Coronary artery (tissue), 2 donors: ENCODE results near the gene JAG2.

Source experiments
- DNase-seq: peaks from one replicate; pipeline ENCODE4 v3.0.0-alpha.2; 2017; ENCODE audit warnings: low spot score
- H3K27ac ChIP-seq, 2 donors: fragments of 200-600 bp; sonication (generic); one replicate each; pipeline ENCODE4 v1.5.1; 2016 to 2019
- H3K4me3 ChIP-seq: fragments of 200-600 bp; sonication (generic); 2 replicates; pipeline ENCODE4 v1.5.1; 2016; ENCODE audit warnings: mild to moderate bottlenecking, moderate library complexity
- CTCF ChIP-seq: fragments of 200-600 bp; sonication (generic); IDR thresholded peaks from one replicate; pipeline ENCODE4 v1.5.1; 2019; ENCODE audit warnings: antibody characterized with exemption

The JAG2 gene

GRCh38 chr14:105105158-105105557, 63.4 kb downstream of the JAG2 start:
- DNase-seq = no peak
- Histone ChIP-seq H3K27ac (no peak overlapping the region), H3K4me3 (no peak overlapping the region)
- TF ChIP-seq CTCF = no peak

GRCh38 chr14:105102893-105103292, 65.7 kb downstream of the JAG2 start:
- Histone ChIP-seq H3K27ac (no peak overlapping the region), H3K4me3 (no peak overlapping the region)
- DNase-seq = no peak
- TF ChIP-seq CTCF = no peak

GRCh38 chr14:105102361-105102870, 66.2 kb downstream of the JAG2 start:
- no peak for DNase-seq
- TF ChIP-seq CTCF = no peak
- Histone ChIP-seq H3K4me3 (no peak overlapping the region), H3K27ac (no peak overlapping the region)

GRCh38 chr14:105100910-105101309, 67.7 kb downstream of the JAG2 start:
- DNase-seq = no peak
- no peak for TF ChIP-seq CTCF

GRCh38 chr14:105099778-105100177, 68.8 kb downstream of the JAG2 start:
- no peak overlapping the region for H3K4me3 ChIP-seq
- no peak overlapping the region for H3K27ac ChIP-seq
- no peak for DNase-seq
- no peak for TF ChIP-seq CTCF

More at GRCh38 chr14:105100910-105101309, 67.7 kb downstream of the JAG2 start:
- Histone ChIP-seq H3K27ac (no peak overlapping the region), H3K4me3 (no peak overlapping the region)

- no peak for DNase-seq
- H3K27ac ChIP-seq = no peak overlapping the region
- no peak for TF ChIP-seq CTCF
- H3K4me3 ChIP-seq = no peak overlapping the region
Measured at GRCh38 chr14:105098316-105098715, 70.3 kb downstream of the JAG2 start.

- TF ChIP-seq CTCF = no peak
- no peak for DNase-seq
- Histone ChIP-seq H3K27ac (no peak overlapping the region), H3K4me3 (no peak overlapping the region)
Measured at GRCh38 chr14:105097794-105098127, 70.8 kb downstream of the JAG2 start.
